HepG2 (cell line): ENCODE data around the gene PLXNC1. TPM values are rescaled to one million over a fixed set of nuclear protein-coding genes. Genes with fewer than 3 reads are reported as not detected.
A peak's percentile ranks its signal among the peaks of the same experiment; 100 is the strongest.

Experiments used
- BRD4 ChIP-seq: sonication (generic); formaldehyde crosslinking; IDR thresholded peaks from 2 replicates; pipeline ENCODE4 v1.4.0; 2020; ENCODE audit warnings: missing genetic modification reagents
- DMAP1 ChIP-seq: IDR thresholded peaks from 2 replicates; pipeline ENCODE4 v1.6.1; 2016
- GABPA ChIP-seq, 2 experiments: IDR thresholded peaks; 2 replicates each; pipeline ENCODE4 v1.6.1; 2011 to 2016; ENCODE audit warnings: low read depth in 2 of 2, low read length in 1 of 2, missing biosample characterization in 1 of 2, missing genetic modification characterization in 1 of 2
- GLI4 ChIP-seq: sonication (generic); formaldehyde crosslinking; IDR thresholded peaks from 2 replicates; pipeline ENCODE4 v1.5.1; 2020; ENCODE audit warnings: missing genetic modification reagents, mild to moderate bottlenecking, moderate library complexity, borderline replicate concordance
- HDAC2 ChIP-seq: sonication (generic); formaldehyde crosslinking; IDR thresholded peaks from 2 replicates; pipeline ENCODE4 v1.4.0; 2020; ENCODE audit warnings: missing genetic modification reagents
- KMT2A ChIP-seq: sonication (generic); formaldehyde crosslinking; IDR thresholded peaks from 2 replicates; pipeline ENCODE4 v1.4.0; 2020; ENCODE audit warnings: missing genetic modification reagents
- NKX3-1 ChIP-seq: sonication (generic); formaldehyde crosslinking; IDR thresholded peaks from 2 replicates; pipeline ENCODE4 v1.5.0; 2020; ENCODE audit warnings: missing genetic modification reagents
- NR2F6 ChIP-seq, 2 experiments: IDR thresholded peaks; 2 replicates each; pipeline ENCODE4 v1.6.1; 2016; ENCODE audit warnings: antibody characterized with exemption in 1 of 2, mild to moderate bottlenecking in 1 of 2
- RFX3 ChIP-seq: IDR thresholded peaks from 2 replicates; pipeline ENCODE4 v1.6.1; 2016; ENCODE audit warnings: missing biosample characterization, missing genetic modification reagents
- SP4 ChIP-seq: sonication (generic); formaldehyde crosslinking; IDR thresholded peaks from 2 replicates; pipeline ENCODE4 v1.8.1; 2023; ENCODE audit warnings: mild to moderate bottlenecking, missing genetic modification reagents
- STAT5B ChIP-seq: sonication (generic); formaldehyde crosslinking; IDR thresholded peaks from 2 replicates; pipeline ENCODE4 v1.4.0; 2020; ENCODE audit warnings: missing genetic modification reagents
- ZFY ChIP-seq: sonication (generic); formaldehyde crosslinking; IDR thresholded peaks from 2 replicates; pipeline ENCODE4 v1.4.0; 2020; ENCODE audit warnings: missing genetic modification reagents
- ZNF20 ChIP-seq: sonication (generic); formaldehyde crosslinking; IDR thresholded peaks from 2 replicates; pipeline ENCODE4 v1.4.0; 2020; ENCODE audit warnings: mild to moderate bottlenecking, moderate library complexity, missing genetic modification reagents
- ZNF329 ChIP-seq: sonication (generic); formaldehyde crosslinking; IDR thresholded peaks from 2 replicates; pipeline ENCODE4 v1.9.0; 2021; ENCODE audit warnings: low read depth, mild to moderate bottlenecking, missing genetic modification reagents
- ZNF383 ChIP-seq: sonication (generic); formaldehyde crosslinking; IDR thresholded peaks from 2 replicates; pipeline ENCODE4 v1.4.0; 2020; ENCODE audit warnings: missing genetic modification reagents, mild to moderate bottlenecking, borderline replicate concordance
- ZNF430 ChIP-seq: sonication (generic); formaldehyde crosslinking; IDR thresholded peaks from 2 replicates; pipeline ENCODE4 v1.9.0; 2021; ENCODE audit warnings: mild to moderate bottlenecking, missing genetic modification reagents
- ZNF549 ChIP-seq: sonication (generic); formaldehyde crosslinking; IDR thresholded peaks from 2 replicates; pipeline ENCODE4 v1.5.0; 2020; ENCODE audit warnings: missing genetic modification reagents
- ZNF567 ChIP-seq: sonication (generic); formaldehyde crosslinking; IDR thresholded peaks from 2 replicates; pipeline ENCODE4 v1.8.1; 2023; ENCODE audit warnings: mild to moderate bottlenecking, missing genetic modification reagents, borderline replicate concordance
- ZNF720 ChIP-seq: sonication (generic); formaldehyde crosslinking; IDR thresholded peaks from 2 replicates; pipeline ENCODE4 v1.4.0; 2020; ENCODE audit warnings: missing genetic modification reagents
- ZNF772 ChIP-seq: sonication (generic); formaldehyde crosslinking; IDR thresholded peaks from 2 replicates; pipeline ENCODE4 v1.5.0; 2020; ENCODE audit warnings: mild to moderate bottlenecking, missing genetic modification reagents
- ZSCAN20 ChIP-seq: sonication (generic); formaldehyde crosslinking; IDR thresholded peaks from 2 replicates; pipeline ENCODE4 v1.4.0; 2020; ENCODE audit warnings: missing genetic modification reagents, mild to moderate bottlenecking, borderline replicate concordance
- ZSCAN25 ChIP-seq: sonication (generic); formaldehyde crosslinking; IDR thresholded peaks from 2 replicates; pipeline ENCODE4 v1.8.0; 2022; ENCODE audit warnings: mild to moderate bottlenecking, missing genetic modification reagents
- polyA plus RNA-seq, 8 experiments: library from polyadenylated mRNA; depleted of rRNA in 3 of 8; stranded (reverse) in 7 of 8; unstranded in 1 of 8; fragments of >200 nt; fragmentation: Illumina TruSeq in 4 of 8; extraction: Trizol in 4 of 8; gene quantifications; 2 replicates each; pipeline versions ENCODE4 v1.2.1 to v1.2.3, GENCODE V29; 2011 to 2016; ENCODE audit warnings: low read depth in 4 of 8, missing spikeins in 1 of 8, mixed read lengths in 1 of 8; ENCODE audit not compliant: insufficient read depth in 1 of 8
- total RNA-seq, 5 experiments: library from RNA; depleted of rRNA; stranded (reverse); fragments of >200 nt; fragmentation: Illumina TruSeq; extraction: Trizol; gene quantifications; 2 replicates each; pipeline ENCODE4 v1.2.3, GENCODE V29; 2016; ENCODE audit warnings: low read depth in 1 of 5
- TF ChIP-seq, protein P1 (sequence below): sonication (generic); formaldehyde crosslinking; IDR thresholded peaks from 2 replicates; pipeline ENCODE4 v1.5.1; 2020; ENCODE audit warnings: mild to moderate bottlenecking, missing genetic modification reagents, moderate library complexity
- TF ChIP-seq, protein P2 (sequence below): sonication (generic); formaldehyde crosslinking; IDR thresholded peaks from 2 replicates; pipeline ENCODE4 v1.8.1; 2022; ENCODE audit warnings: mild to moderate bottlenecking, missing genetic modification reagents
- TF ChIP-seq, protein P3 (sequence below): sonication (generic); formaldehyde crosslinking; IDR thresholded peaks from 2 replicates; pipeline ENCODE4 v1.8.0; 2022; ENCODE audit warnings: missing genetic modification reagents, mild to moderate bottlenecking, moderate library complexity, borderline replicate concordance

Gene PLXNC1
- total and polyA plus RNA-seq, 2 of the 13 experiments (the other 11 are each of a cell fraction or from before 2014, with no cell fraction given), result 6.6 to 11.2 TPM

DNA sequence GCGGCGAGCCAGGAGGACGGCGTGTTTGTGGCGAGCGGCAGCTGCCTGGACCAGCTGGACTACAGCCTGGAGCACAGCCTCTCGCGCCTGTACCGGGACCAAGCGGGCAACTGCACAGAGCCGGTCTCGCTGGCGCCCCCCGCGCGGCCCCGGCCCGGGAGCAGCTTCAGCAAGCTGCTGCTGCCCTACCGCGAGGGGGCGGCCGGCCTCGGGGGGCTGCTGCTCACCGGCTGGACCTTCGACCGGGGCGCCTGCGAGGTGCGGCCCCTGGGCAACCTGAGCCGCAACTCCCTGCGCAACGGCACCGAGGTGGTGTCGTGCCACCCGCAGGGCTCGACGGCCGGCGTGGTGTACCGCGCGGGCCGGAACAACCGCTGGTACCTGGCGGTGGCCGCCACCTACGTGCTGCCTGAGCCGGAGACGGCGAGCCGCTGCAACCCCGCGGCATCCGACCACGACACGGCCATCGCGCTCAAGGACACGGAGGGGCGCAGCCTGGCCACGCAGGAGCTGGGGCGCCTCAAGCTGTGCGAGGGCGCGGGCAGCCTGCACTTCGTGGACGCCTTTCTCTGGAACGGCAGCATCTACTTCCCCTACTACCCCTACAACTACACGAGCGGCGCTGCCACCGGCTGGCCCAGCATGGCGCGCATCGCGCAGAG lies 873 bp downstream of the PLXNC1 start (continued):
- TF ChIP-seq, protein P1, sequence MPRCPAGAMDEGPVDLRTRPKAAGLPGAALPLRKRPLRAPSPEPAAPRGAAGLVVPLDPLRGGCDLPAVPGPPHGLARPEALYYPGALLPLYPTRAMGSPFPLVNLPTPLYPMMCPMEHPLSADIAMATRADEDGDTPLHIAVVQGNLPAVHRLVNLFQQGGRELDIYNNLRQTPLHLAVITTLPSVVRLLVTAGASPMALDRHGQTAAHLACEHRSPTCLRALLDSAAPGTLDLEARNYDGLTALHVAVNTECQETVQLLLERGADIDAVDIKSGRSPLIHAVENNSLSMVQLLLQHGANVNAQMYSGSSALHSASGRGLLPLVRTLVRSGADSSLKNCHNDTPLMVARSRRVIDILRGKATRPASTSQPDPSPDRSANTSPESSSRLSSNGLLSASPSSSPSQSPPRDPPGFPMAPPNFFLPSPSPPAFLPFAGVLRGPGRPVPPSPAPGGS (CRISPR knock-in tag), result peak; percentile 47; the same call in 1 of the 2 replicates
- TF ChIP-seq, protein P2, sequence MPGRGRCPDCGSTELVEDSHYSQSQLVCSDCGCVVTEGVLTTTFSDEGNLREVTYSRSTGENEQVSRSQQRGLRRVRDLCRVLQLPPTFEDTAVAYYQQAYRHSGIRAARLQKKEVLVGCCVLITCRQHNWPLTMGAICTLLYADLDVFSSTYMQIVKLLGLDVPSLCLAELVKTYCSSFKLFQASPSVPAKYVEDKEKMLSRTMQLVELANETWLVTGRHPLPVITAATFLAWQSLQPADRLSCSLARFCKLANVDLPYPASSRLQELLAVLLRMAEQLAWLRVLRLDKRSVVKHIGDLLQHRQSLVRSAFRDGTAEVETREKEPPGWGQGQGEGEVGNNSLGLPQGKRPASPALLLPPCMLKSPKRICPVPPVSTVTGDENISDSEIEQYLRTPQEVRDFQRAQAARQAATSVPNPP (CRISPR knock-in tag), result peak; percentile 44; the same call in 1 of the 2 replicates
- no peak for TF ChIP-seq ZNF20 (CRISPR knock-in tag)
- TF ChIP-seq HDAC2 (CRISPR knock-in tag), result peak; percentile 69; the same call in 1 of the 2 replicates
- TF ChIP-seq BRD4 (CRISPR knock-in tag), result peak; percentile 42; the same call in 1 of the 2 replicates
- peak; percentile 58; the same call in 1 of the 2 replicates for TF ChIP-seq ZNF772 (CRISPR knock-in tag)
- no peak for TF ChIP-seq GLI4
- 0 out of 2 replicates have a peak, but pooled peaks have one; percentile 39 for TF ChIP-seq ZNF383 (CRISPR knock-in tag)
- TF ChIP-seq ZNF567 (CRISPR knock-in tag), result peak; percentile 77; the same call in 1 of the 2 replicates
- peak; percentile 74; the same call in 1 of the 2 replicates for TF ChIP-seq STAT5B (CRISPR knock-in tag)
- no peak for TF ChIP-seq DMAP1 (CRISPR knock-in tag)
- no peak for TF ChIP-seq NR2F6 (IDR thresholded peaks at IDR 0.05)
- TF ChIP-seq NR2F6 (CRISPR knock-in tag; IDR thresholded peaks at IDR 0.05), result peak; percentile 31; the same call in 1 of the 2 replicates
- TF ChIP-seq, protein P3, sequence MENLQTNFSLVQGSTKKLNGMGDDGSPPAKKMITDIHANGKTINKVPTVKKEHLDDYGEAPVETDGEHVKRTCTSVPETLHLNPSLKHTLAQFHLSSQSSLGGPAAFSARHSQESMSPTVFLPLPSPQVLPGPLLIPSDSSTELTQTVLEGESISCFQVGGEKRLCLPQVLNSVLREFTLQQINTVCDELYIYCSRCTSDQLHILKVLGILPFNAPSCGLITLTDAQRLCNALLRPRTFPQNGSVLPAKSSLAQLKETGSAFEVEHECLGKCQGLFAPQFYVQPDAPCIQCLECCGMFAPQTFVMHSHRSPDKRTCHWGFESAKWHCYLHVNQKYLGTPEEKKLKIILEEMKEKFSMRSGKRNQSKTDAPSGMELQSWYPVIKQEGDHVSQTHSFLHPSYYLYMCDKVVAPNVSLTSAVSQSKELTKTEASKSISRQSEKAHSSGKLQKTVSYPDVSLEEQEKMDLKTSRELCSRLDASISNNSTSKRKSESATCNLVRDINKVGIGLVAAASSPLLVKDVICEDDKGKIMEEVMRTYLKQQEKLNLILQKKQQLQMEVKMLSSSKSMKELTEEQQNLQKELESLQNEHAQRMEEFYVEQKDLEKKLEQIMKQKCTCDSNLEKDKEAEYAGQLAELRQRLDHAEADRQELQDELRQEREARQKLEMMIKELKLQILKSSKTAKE, result no peak; the same call in 1 of the 2 replicates
- peak; percentile 59; the same call in 1 of the 2 replicates for TF ChIP-seq ZFY (CRISPR knock-in tag)
- 0 out of 2 replicates have a peak, but pooled peaks have one; percentile 60 for TF ChIP-seq ZNF329 (CRISPR knock-in tag)
- TF ChIP-seq ZNF720 (CRISPR knock-in tag), result no peak
- peak; percentile 60; the same call in 1 of the 2 replicates for TF ChIP-seq SP4 (CRISPR knock-in tag)
- TF ChIP-seq ZNF549 (CRISPR knock-in tag), result 0 out of 2 replicates have a peak, but pooled peaks have one; percentile 22
- no peak for TF ChIP-seq GABPA (IDR thresholded peaks at IDR 0.05; ENCODE audit: low read depth, low read length)
- TF ChIP-seq GABPA (CRISPR knock-in tag; IDR thresholded peaks at IDR 0.05; ENCODE audit: low read depth), result no peak
- no peak; the same call in 1 of the 2 replicates for TF ChIP-seq ZSCAN20 (CRISPR knock-in tag)
- peak; percentile 39; the same call in 1 of the 2 replicates for TF ChIP-seq ZNF430 (CRISPR knock-in tag)
- peak; percentile 60; the same call in 1 of the 2 replicates for TF ChIP-seq NKX3-1 (CRISPR knock-in tag)
- no peak for TF ChIP-seq ZSCAN25 (CRISPR knock-in tag)
- TF ChIP-seq RFX3 (CRISPR knock-in tag), result no peak
- TF ChIP-seq KMT2A (CRISPR knock-in tag), result peak; percentile 66
